SK-N-SH (cell line): ENCODE measurements around the gene HPDL. TPM values are rescaled to one million over a fixed set of nuclear protein-coding genes. Genes with fewer than 3 reads are reported as not detected.

Source experiments
- CTCF ChIA-PET: fragments of 300-600, 350-600 bp; formaldehyde crosslinking; extraction: SDS; loops from one replicate; lab custom pipeline; 2021; lab: Yijun Ruan, JAX
- POLR2A ChIA-PET: fragments of 350-600 bp; sonication (Branson Sonifier 250); formaldehyde crosslinking; extraction: SDS; loops from one replicate; lab custom pipeline; 2020; ENCODE audit warnings: antibody characterized with exemption, inconsistent platforms; lab: Yijun Ruan, JAX
- DNase-seq: peaks from one replicate; pipeline ENCODE4 v3.0.0; 2012
- H2AFZ ChIP-seq: fragments of 200-600 bp; sonication (generic); 2 replicates; pipeline ENCODE4 v1.8.1; 2016; ENCODE audit warnings: antibody characterized with exemption, mild to moderate bottlenecking, low read depth
- H3F3A ChIP-seq: fragments of 200-600 bp; sonication (generic); replicated peaks from 2 replicates; pipeline ENCODE3; 2016; ENCODE audit warnings: antibody characterized with exemption, mild to moderate bottlenecking; ENCODE audit not compliant: insufficient read depth
- H3K27ac ChIP-seq, 2 experiments: fragments of 200-500 bp in 1 of 2; fragments of 200-600 bp in 1 of 2; sonication (Bioruptor generic) in 1 of 2; sonication (generic), shearing (Covaris generic) in 1 of 2; 2 replicates each; pipeline versions ENCODE4 v1.5.1 to v1.6.1; 2014 to 2016; ENCODE audit warnings: low read depth in 2 of 2, inconsistent platforms in 1 of 2, low read length in 1 of 2, mild to moderate bottlenecking in 1 of 2, mixed read lengths in 1 of 2
- H3K27me3 ChIP-seq: fragments of 200-600 bp; sonication (generic), shearing (Covaris generic); 2 replicates; pipeline ENCODE4 v1.6.1; 2016; ENCODE audit warnings: mixed run types; ENCODE audit not compliant: insufficient read depth
- H3K36me3 ChIP-seq, 2 experiments: fragments of 200-500 bp in 1 of 2; fragments of 200-600 bp in 1 of 2; sonication (Bioruptor generic) in 1 of 2; sonication (generic) in 1 of 2; replicated peaks in 1 of 2; 2 replicates each; pipeline versions ENCODE3 to v1.5.1; 2014 to 2016; ENCODE audit warnings: low read length in 1 of 2, mild to moderate bottlenecking in 1 of 2; ENCODE audit not compliant: insufficient read depth in 2 of 2, control insufficient read depth in 1 of 2
- H3K4me1 ChIP-seq, 2 experiments: fragments of 200-500 bp in 1 of 2; fragments of 200-600 bp in 1 of 2; sonication (Bioruptor generic) in 1 of 2; sonication (generic), shearing (Covaris generic) in 1 of 2; 2 replicates each; pipeline versions ENCODE4 v1.5.1 to v1.6.1; 2014 to 2016; ENCODE audit warnings: low read depth in 1 of 2, low read length in 1 of 2, mixed run types in 1 of 2; ENCODE audit not compliant: insufficient read depth in 2 of 2, control insufficient read depth in 1 of 2
- H3K4me2 ChIP-seq: fragments of 200-600 bp; sonication (generic), shearing (Covaris generic); 2 replicates; pipeline ENCODE4 v1.6.1; 2017; ENCODE audit warnings: mixed run types
- H3K4me3 ChIP-seq, 2 experiments: fragments of 200-500 bp in 1 of 2; fragments of 200-600 bp in 1 of 2; sonication (Bioruptor generic) in 1 of 2; sonication (generic), shearing (Covaris generic) in 1 of 2; 2 replicates each; pipeline versions ENCODE4 v1.5.1 to v1.8.1; 2014 to 2016; ENCODE audit warnings: low read depth in 2 of 2, inconsistent platforms in 1 of 2, low read length in 1 of 2, mild to moderate bottlenecking in 1 of 2, mixed read lengths in 1 of 2, moderate library complexity in 1 of 2
- H3K79me2 ChIP-seq: fragments of 200-600 bp; sonication (generic); 2 replicates; pipeline ENCODE4 v1.8.1; 2017; ENCODE audit warnings: mild to moderate bottlenecking; ENCODE audit not compliant: insufficient read depth
- H3K9ac ChIP-seq: fragments of 200-600 bp; sonication (generic); 2 replicates; pipeline ENCODE4 v1.6.1; 2017; ENCODE audit warnings: mixed run types
- H3K9me2 ChIP-seq: fragments of 200-600 bp; sonication (generic); 2 replicates; pipeline ENCODE4 v1.6.1; 2017; ENCODE audit warnings: mixed run types
- H3K9me3 ChIP-seq: fragments of 200-600 bp; sonication (generic); 2 replicates; pipeline ENCODE4 v1.6.1; 2017; ENCODE audit warnings: mixed run types, mild to moderate bottlenecking, moderate library complexity
- H4K20me1 ChIP-seq: fragments of 200-600 bp; sonication (generic); 2 replicates; pipeline ENCODE4 v1.6.1; 2017; ENCODE audit warnings: mild to moderate bottlenecking, mixed run types; ENCODE audit not compliant: insufficient read depth
- ELF1 ChIP-seq: IDR thresholded peaks from 2 replicates; pipeline ENCODE4 v1.4.0; 2012
- EZH2phosphoT487 ChIP-seq: fragments of 200-600 bp; sonication (generic); IDR thresholded peaks from 2 replicates; pipeline ENCODE4 v1.6.1; 2017; ENCODE audit warnings: low read depth, mixed run types, mild to moderate bottlenecking, antibody characterized with exemption, moderate library complexity, borderline replicate concordance
- FOXJ3 ChIP-seq: sonication (generic); formaldehyde crosslinking; IDR thresholded peaks from 2 replicates; pipeline ENCODE4 v1.5.1; 2020; ENCODE audit warnings: mild to moderate bottlenecking, missing genetic modification reagents
- FOXM1 ChIP-seq: IDR thresholded peaks from 2 replicates; pipeline ENCODE4 v1.4.0; 2012; ENCODE audit warnings: low read depth, mild to moderate bottlenecking
- MXI1 ChIP-seq: IDR thresholded peaks from 2 replicates; pipeline ENCODE4 v1.6.1; 2012; ENCODE audit warnings: mild to moderate bottlenecking, low read depth, low read length, improper control_type of control experiment
- NFIC ChIP-seq: IDR thresholded peaks from 2 replicates; pipeline ENCODE4 v1.4.0; 2012; ENCODE audit warnings: borderline replicate concordance
- RAD21 ChIP-seq: IDR thresholded peaks from 2 replicates; pipeline ENCODE4 v1.6.1; 2012; ENCODE audit warnings: mild to moderate bottlenecking, low read length
- RCOR1 ChIP-seq: fragments of 150-350 bp; IDR thresholded peaks from 2 replicates; pipeline ENCODE4 v1.6.1; 2017; ENCODE audit warnings: antibody characterized with exemption, low read length
- RFX5 ChIP-seq: IDR thresholded peaks from 2 replicates; pipeline ENCODE4 v1.6.1; 2012; ENCODE audit warnings: mild to moderate bottlenecking, improper control_type of control experiment, low read length
- RXRA ChIP-seq: IDR thresholded peaks from 2 replicates; pipeline ENCODE4 v1.4.0; 2012; ENCODE audit warnings: low read depth, mild to moderate bottlenecking, borderline replicate concordance
- SIN3A ChIP-seq: IDR thresholded peaks from 2 replicates; pipeline ENCODE4 v1.6.1; 2012; ENCODE audit warnings: low read depth, mild to moderate bottlenecking, low read length, moderate library complexity, borderline replicate concordance
- TAF1 ChIP-seq: IDR thresholded peaks from 2 replicates; pipeline ENCODE4 v1.6.1; 2012; ENCODE audit warnings: low read depth, mild to moderate bottlenecking, low read length, moderate library complexity, borderline replicate concordance
- TEAD4 ChIP-seq: IDR thresholded peaks from 2 replicates; pipeline ENCODE4 v1.4.0; 2012; ENCODE audit warnings: mild to moderate bottlenecking, borderline replicate concordance; ENCODE audit not compliant: insufficient read depth
- YY1 ChIP-seq: IDR thresholded peaks from 2 replicates; pipeline ENCODE4 v1.4.0; 2012; ENCODE audit warnings: low read depth, mild to moderate bottlenecking
- WGBS: methylation state at CpG from one replicate; pipeline ENCODE4 v1.1.6; 2017; ENCODE audit warnings: low lambda C conversion rate; 5-methylcytosine and 5-hydroxymethylcytosine counted together
- polyA plus RNA-seq, 3 experiments: library from polyadenylated mRNA; depleted of rRNA; stranded (reverse); fragments of >200 nt; gene quantifications; 2 replicates each; pipeline ENCODE4 v1.2.3, GENCODE V29; 2012
- TF ChIP-seq, protein P1 (sequence below): fragments of 150-350 bp; IDR thresholded peaks from 2 replicates; pipeline ENCODE4 v1.6.1; 2016; ENCODE audit warnings: mild to moderate bottlenecking, low read depth, low read length

Gene HPDL
- polyA plus RNA-seq, 1 of the 3 experiments (the other 2 are of a cell fraction): 0.25 TPM

DNA sequence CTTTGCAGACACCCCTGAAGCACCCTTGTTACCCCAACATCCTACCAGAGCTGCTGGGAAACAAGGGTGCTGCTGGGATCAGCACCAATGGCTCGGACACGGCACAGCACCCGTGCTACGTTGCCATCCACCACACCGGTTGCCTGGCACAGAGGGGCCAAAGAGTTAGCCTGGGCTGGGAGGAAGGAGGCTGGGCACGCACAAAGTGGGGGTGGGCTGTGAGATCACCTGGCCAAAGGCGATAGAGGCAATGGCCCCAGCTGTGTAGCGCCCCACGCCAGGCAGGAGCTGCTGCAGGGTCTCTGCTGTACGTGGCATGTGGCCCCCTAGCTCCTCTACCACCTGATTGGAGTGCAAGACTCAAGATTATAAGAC, 5.6 kb downstream of the HPDL start:
- H3K4me3 ChIP-seq: no peak overlapping the region
- H3K9me2 ChIP-seq: no peaks in the 10 kb centered on the region
- H3F3A ChIP-seq: no peaks in the 10 kb centered on the region
- no peaks in the 10 kb centered on the region for H3K9me3 ChIP-seq
- no peaks in the 10 kb centered on the region for H3K27me3 ChIP-seq
- no peak overlapping the region for H3K27ac ChIP-seq
- peaks cover 0 to 2% of the 10 kb centered on the region in 2 experiments; a peak in 1 of 4 replicates for H3K4me1 ChIP-seq
- H4K20me1 ChIP-seq: no peaks in the 10 kb centered on the region
- CTCF ChIA-PET: interaction anchor here (1.0 kb wide), 1 partner anchor 134 kb away, joined by 3 read pairs; no protein-coding TSS in a partner anchor
- DNase-seq: no peak
- H2AFZ ChIP-seq: no peak overlapping the region
- H3K79me2 ChIP-seq: peaks cover under 1% of the 10 kb centered on the region; the same call in 1 of the 2 replicates
- TF ChIP-seq NFIC (no peak), FOXJ3 (CRISPR knock-in tag) (no peak), TEAD4 (no peak), MXI1 (no peak), RAD21 (no peak), ELF1 (no peak), TAF1 (no peak), SIN3A (no peak), RCOR1 (no peak), RXRA (no peak), FOXM1 (no peak), EZH2phosphoT487 (no peak), RFX5 (no peak), YY1 (no peak)
- TF ChIP-seq, protein P1, sequence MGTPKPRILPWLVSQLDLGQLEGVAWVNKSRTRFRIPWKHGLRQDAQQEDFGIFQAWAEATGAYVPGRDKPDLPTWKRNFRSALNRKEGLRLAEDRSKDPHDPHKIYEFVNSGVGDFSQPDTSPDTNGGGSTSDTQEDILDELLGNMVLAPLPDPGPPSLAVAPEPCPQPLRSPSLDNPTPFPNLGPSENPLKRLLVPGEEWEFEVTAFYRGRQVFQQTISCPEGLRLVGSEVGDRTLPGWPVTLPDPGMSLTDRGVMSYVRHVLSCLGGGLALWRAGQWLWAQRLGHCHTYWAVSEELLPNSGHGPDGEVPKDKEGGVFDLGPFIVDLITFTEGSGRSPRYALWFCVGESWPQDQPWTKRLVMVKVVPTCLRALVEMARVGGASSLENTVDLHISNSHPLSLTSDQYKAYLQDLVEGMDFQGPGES: no peak
- TF ChIP-seq, all 33 proteins: peak for 0
- H3K36me3 ChIP-seq: peaks cover 3 to 28% of the 10 kb centered on the region in 2 experiments
- WGBS: 98% methylated on average over 8 of the region's 10 CpGs
- H3K4me2 ChIP-seq: no peak overlapping the region
- H3K9ac ChIP-seq: no peak overlapping the region
- POLR2A ChIA-PET: interaction anchor here (0.5 kb wide), 1 partner anchor 125 kb away, joined by 3 read pairs; no protein-coding TSS in a partner anchor

DNA sequence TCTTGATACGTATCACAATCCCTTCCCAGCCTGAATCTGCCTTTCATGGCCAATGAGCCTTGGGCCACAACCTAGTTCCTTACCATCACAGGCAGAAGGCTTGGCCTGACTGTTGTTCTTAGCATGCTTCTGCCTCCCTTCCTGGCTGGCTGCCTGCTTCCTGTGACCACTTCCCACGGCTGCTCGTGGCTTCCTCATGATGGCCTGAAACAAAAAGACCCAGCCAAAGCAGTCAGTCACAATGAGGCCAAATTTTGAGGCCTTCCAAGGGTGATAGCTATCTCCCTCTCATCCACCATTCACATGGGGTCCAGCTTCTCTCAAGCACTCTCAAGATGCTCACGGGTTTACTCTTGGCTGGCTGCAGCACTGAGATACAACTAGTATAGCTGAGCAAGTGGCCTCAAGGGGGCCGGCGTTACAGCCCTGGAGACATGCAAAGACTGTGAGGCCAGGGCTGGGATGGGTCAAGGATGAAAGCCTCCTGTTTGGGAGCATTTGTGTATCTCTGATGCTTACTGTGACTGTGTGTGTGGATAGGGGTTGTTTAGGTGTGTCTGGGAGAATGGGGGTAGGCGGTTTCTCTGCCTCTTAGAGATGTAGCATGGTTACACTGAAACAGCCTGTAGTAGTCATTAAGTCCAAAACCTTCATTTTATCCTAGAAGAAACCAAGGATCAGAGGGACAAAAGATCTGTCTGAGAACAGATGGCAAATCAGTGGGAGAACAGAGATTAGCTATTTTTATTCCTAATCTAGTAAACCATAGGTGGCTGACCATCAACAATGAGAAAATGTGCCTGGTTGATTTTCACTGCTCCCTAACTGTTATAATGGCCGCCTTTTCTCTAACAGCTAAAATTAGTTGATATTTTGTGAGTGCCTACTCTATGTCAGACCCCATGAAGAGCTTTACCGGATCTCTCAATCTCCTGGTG, 7.9 kb downstream of the HPDL start:
- CTCF ChIA-PET: interaction anchor here (0.8 to 1.1 kb wide), 2 partner anchors 16 to 17 kb away, joined by 3 read pairs; no protein-coding TSS in a partner anchor

More for the DNA sequence above, 7.9 kb downstream of the HPDL start:
- H3K4me1 ChIP-seq: peaks cover 0 to 3% of the 10 kb centered on the region in 2 experiments; a peak in 1 of 4 replicates
- H3K4me2 ChIP-seq: no peak overlapping the region
- H3K27me3 ChIP-seq: no peaks in the 10 kb centered on the region
- no peak overlapping the region for H3K4me3 ChIP-seq
- POLR2A ChIA-PET: no interaction called here
- H3K9me2 ChIP-seq: no peaks in the 10 kb centered on the region
- H3K9me3 ChIP-seq: no peaks in the 10 kb centered on the region
- no peak overlapping the region for H2AFZ ChIP-seq
- H3K36me3 ChIP-seq: peaks cover 3 to 26% of the 10 kb centered on the region in 2 experiments
- no peak for TF ChIP-seq RAD21
- no peak overlapping the region for H3K27ac ChIP-seq
- DNase-seq: no peak
- no peaks in the 10 kb centered on the region for H4K20me1 ChIP-seq
- H3F3A ChIP-seq: peaks cover 7% of the 10 kb centered on the region
- WGBS: 96% methylated on average over 9 of the region's 9 CpGs
- H3K9ac ChIP-seq: no peak overlapping the region
- H3K79me2 ChIP-seq: peaks cover 18% of the 10 kb centered on the region; the same call in 1 of the 2 replicates
